ENCODE data around the gene RAD50. TPM values are rescaled to one million over a fixed set of nuclear protein-coding genes. Genes with fewer than 3 reads are reported as not detected.
"Not testable (repeated sequence)": the region's sequence is repeated elsewhere in the genome, so short reads cannot be mapped to it uniquely, and the experiment has no call there.

Gene RAD50
- total RNA-seq, 8 experiments from 2014 or later, result 9.9 to 66.4 (median 16.1) TPM

GRCh38 chr5:132576123-132576522, 19.3 kb downstream of the RAD50 start:
- Histone ChIP-seq H3K4me3 (no peak overlapping the region), H3K4me1 (replicated peaks in 1 of 2) (no peaks in the 10 kb centered on the region), H3K27ac (no peak overlapping the region)
- in situ Hi-C loops (cut with MboI; ENCODE audit: low pct_unique_long_range_greater_than_20kb in 2 of 9, low sequenced_read_pairs in 9 of 9, unreplicated experiment in 9 of 9), result no loop called here
- ATAC-seq (replicated peaks in 6 of 8), result no peak
- WGBS, 10 experiments, result 83 to 100% (median 100%) methylated on average over 1 of the region's 1 CpG; no CpG with 5 or more reads in 2 of the 10 experiments

- not testable (repeated sequence) for ATAC-seq (replicated peaks in 6 of 8)
Observed at GRCh38 chr5:132584560-132584959, 27.8 kb downstream of the RAD50 start.

DNA sequence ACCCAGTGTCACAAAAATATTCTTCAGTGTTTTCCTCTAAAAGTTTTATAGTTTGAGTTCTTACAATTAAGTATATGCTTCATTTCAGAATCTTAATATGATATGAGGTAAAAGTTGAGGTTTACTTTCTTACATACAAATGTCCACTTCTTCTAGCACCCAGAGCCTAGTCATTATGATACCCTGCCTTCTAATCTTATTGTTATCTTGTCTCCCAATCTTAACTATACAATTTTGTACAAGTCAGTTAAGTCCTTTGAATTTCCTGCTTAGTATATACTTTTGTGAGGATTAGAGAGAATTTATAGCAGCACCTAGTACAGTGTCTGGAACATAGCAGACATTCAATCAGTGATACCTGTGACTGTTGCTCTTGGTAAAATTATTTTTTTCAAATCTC, 29.3 kb downstream of the RAD50 start:
- H3K27ac ChIP-seq, result no peak overlapping the region
- H3K4me3 ChIP-seq, result no peak overlapping the region
- no peak for ATAC-seq (replicated peaks in 6 of 8)
- no peaks in the 10 kb centered on the region for H3K4me1 ChIP-seq (replicated peaks in 1 of 2)
- in situ Hi-C loops (cut with MboI; ENCODE audit: low pct_unique_long_range_greater_than_20kb in 2 of 9, low sequenced_read_pairs in 9 of 9, unreplicated experiment in 9 of 9), result no loop called here

More at GRCh38 chr5:132584560-132584959, 27.8 kb downstream of the RAD50 start:
- H3K4me3 ChIP-seq; H3K4me1 ChIP-seq (replicated peaks in 1 of 2); H3K27ac ChIP-seq; in situ Hi-C loops (cut with MboI; ENCODE audit: low pct_unique_long_range_greater_than_20kb in 2 of 9, low sequenced_read_pairs in 9 of 9, unreplicated experiment in 9 of 9): not testable (repeated sequence)
- WGBS, 10 experiments, result no CpG with 5 or more reads among the region's 2 CpGs

DNA sequence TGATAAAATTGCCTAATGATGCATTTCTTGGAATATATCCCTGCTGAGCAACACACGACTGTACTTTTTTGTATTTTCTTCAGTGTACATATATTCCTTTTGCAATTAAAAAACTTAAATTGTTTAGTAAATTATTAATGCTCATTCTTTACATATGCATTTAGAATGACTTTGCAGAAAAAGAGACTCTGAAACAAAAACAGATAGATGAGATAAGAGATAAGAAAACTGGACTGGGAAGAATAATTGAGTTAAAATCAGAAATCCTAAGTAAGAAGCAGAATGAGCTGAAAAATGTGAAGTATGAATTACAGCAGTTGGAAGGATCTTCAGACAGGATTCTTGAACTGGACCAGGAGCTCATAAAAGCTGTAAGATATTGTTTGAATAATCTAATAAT, 32.7 kb downstream of the RAD50 start:
- Histone ChIP-seq H3K4me1 (replicated peaks in 1 of 2) (no peaks in the 10 kb centered on the region), H3K27ac (no peak overlapping the region), H3K4me3 (no peak overlapping the region)
- in situ Hi-C loops (cut with MboI; ENCODE audit: low pct_unique_long_range_greater_than_20kb in 2 of 9, low sequenced_read_pairs in 9 of 9, unreplicated experiment in 9 of 9), result no loop called here
- no peak for ATAC-seq (replicated peaks in 6 of 8)
- WGBS, 10 experiments, result 73 to 100% (median 93%) methylated on average over 1 of the region's 1 CpG; no CpG with 5 or more reads in 5 of the 10 experiments

DNA sequence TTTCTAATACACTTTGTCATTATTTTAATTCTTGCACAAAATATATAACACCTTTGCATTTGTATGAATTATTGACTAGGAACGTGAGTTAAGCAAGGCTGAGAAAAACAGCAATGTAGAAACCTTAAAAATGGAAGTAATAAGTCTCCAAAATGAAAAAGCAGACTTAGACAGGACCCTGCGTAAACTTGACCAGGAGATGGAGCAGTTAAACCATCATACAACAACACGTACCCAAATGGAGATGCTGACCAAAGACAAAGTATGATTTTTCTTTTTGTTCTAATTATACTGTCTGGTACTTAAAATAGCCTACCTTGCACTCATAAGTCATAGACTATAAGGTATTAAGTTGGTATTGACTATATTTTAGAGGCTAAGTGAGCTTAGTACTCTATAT, 34.4 kb downstream of the RAD50 start:
- H3K27ac ChIP-seq, result no peak overlapping the region
- H3K4me3 ChIP-seq, result no peak overlapping the region
- H3K4me1 ChIP-seq (replicated peaks in 1 of 2), result no peaks in the 10 kb centered on the region
- no peak for ATAC-seq (replicated peaks in 6 of 8)
- 60 to 100% (median 92%) methylated on average over 1 to 3 of the region's 3 CpGs for WGBS, 10 experiments
- in situ Hi-C loops (cut with MboI; ENCODE audit: low pct_unique_long_range_greater_than_20kb in 2 of 9, low sequenced_read_pairs in 9 of 9, unreplicated experiment in 9 of 9), result no loop called here

DNA sequence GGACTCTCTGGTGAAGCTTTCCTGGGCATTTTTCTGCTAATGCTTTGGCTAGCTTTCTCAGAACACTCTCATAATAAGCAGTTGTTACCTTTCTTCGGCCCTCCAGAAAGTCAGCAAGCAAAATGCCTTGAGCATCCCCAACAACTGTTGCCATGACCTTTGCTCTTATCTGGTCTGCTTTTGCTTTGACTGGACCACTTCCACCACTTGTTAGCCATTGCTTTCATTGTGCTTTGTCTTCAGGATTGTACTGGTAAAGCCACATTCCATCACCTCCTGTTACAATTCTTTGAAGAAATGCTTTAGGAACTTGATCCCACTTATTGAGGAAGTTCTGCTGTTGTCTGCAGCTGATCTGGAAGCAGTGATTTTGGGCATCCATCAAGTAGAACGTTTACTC, 35.7 kb downstream of the RAD50 start:
- no peak for ATAC-seq (replicated peaks in 6 of 8)

DNA sequence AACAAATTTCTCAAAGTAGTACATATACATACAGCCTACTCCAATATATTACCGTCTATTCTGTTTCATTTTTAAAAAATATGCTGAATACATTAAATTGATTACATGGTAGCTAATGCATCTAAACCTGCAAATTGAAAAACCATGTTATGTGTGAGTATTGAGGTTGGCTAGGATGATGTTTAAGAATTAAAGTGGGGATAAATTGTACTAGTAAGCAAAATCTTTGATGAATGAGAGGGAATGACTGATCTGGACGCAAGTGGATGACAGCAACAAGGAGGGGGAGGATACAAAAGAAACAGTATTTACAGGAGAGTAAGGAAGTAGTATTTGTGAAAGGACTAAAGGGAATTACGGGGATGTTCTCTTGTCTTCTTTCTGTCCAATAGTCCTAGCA, 37.4 kb downstream of the RAD50 start:
- no peak overlapping the region for H3K27ac ChIP-seq
- no peak for ATAC-seq (replicated peaks in 6 of 8)
- H3K4me3 ChIP-seq, result no peak overlapping the region
- in situ Hi-C loops (cut with MboI; ENCODE audit: low pct_unique_long_range_greater_than_20kb in 2 of 9, low sequenced_read_pairs in 9 of 9, unreplicated experiment in 9 of 9), result no loop called here
- 83 to 100% (median 93%) methylated on average over 1 to 3 of the region's 3 CpGs for WGBS, 10 experiments
- no peaks in the 10 kb centered on the region for H3K4me1 ChIP-seq (replicated peaks in 1 of 2)

More for the DNA sequence above, 35.7 kb downstream of the RAD50 start:
- H3K4me3 ChIP-seq, result no peak overlapping the region
- no peaks in the 10 kb centered on the region for H3K4me1 ChIP-seq (replicated peaks in 1 of 2)
- in situ Hi-C loops (cut with MboI; ENCODE audit: low pct_unique_long_range_greater_than_20kb in 2 of 9, low sequenced_read_pairs in 9 of 9, unreplicated experiment in 9 of 9), result no loop called here
- no peak overlapping the region for H3K27ac ChIP-seq
- 0 to 100% (median 66%) methylated on average over 1 to 2 of the region's 2 CpGs; no CpG with 5 or more reads in 2 of the 10 experiments for WGBS, 10 experiments

DNA sequence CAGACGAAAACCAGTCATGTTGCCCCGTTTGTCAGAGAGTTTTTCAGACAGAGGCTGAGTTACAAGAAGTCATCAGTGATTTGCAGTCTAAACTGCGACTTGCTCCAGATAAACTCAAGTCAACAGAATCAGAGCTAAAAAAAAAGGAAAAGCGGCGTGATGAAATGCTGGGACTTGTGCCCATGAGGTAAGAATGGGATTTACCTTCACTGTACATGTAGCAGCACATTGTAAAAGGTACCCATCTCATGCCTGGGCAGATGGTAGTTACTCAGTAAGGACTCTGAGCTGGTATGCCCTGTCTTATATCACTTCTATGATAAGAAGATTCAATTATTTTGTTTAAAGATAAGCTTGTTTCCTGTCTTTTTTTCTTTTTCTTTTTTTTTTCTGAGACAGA, 38.8 kb downstream of the RAD50 start:
- in situ Hi-C loops (cut with MboI; ENCODE audit: low pct_unique_long_range_greater_than_20kb in 2 of 9, low sequenced_read_pairs in 9 of 9, unreplicated experiment in 9 of 9), result no loop called here
- no peak overlapping the region for H3K27ac ChIP-seq
- no peaks in the 10 kb centered on the region for H3K4me1 ChIP-seq (replicated peaks in 1 of 2)
- H3K4me3 ChIP-seq, result no peak overlapping the region
- 77 to 100% (median 100%) methylated on average over 2 to 5 of the region's 5 CpGs; no CpG with 5 or more reads in 2 of the 10 experiments for WGBS, 10 experiments
- ATAC-seq (replicated peaks in 6 of 8), result no peak

GRCh38 chr5:132601071-132601728, 44.4 kb downstream of the RAD50 start:
- in situ Hi-C loops (cut with MboI; ENCODE audit: low pct_unique_long_range_greater_than_20kb in 2 of 9, low sequenced_read_pairs in 9 of 9, unreplicated experiment in 9 of 9), result no loop called here
- Histone ChIP-seq H3K4me3 (no peak overlapping the region), H3K4me1 (replicated peaks in 1 of 2) (no peaks in the 10 kb centered on the region), H3K27ac (no peak overlapping the region)
- 80 to 100% (median 87%) methylated on average over 1 to 8 of the region's 8 CpGs for WGBS, 10 experiments
- no peak for ATAC-seq (replicated peaks in 6 of 8)

DNA sequence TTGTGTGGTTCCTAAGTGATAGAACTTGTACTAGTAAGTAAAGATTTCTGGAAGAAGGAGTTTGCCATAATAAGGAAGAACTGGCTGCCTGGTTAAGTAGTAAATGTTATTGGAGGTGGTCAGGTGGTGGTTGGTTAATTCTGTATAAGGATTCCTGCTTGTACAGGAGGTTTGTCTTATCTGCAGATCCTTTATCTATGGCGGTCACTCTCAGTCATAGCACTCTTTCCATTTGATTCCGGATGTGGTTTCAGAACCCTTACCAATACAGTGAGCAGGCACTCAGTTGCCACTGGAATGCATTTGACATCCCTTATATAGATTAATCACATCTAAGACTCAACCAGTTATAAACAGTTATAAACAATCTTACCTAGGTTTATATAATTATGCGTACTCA, 50.3 kb downstream of the RAD50 start:
- in situ Hi-C loops (cut with MboI; ENCODE audit: low pct_unique_long_range_greater_than_20kb in 2 of 9, low sequenced_read_pairs in 9 of 9, unreplicated experiment in 9 of 9), result no loop called here
- 93 to 100% (median 100%) methylated on average over 1 to 3 of the region's 3 CpGs; no CpG with 5 or more reads in 1 of the 10 experiments for WGBS, 10 experiments
- H3K4me1 ChIP-seq (replicated peaks in 1 of 2), result no peaks in the 10 kb centered on the region

GRCh38 chr5:132608107-132608506, 51.3 kb downstream of the RAD50 start:
- 60 to 100% (median 88%) methylated on average over 1 to 5 of the region's 5 CpGs; no CpG with 5 or more reads in 1 of the 10 experiments for WGBS, 10 experiments
- no peaks in the 10 kb centered on the region for H3K4me1 ChIP-seq (replicated peaks in 1 of 2)
- in situ Hi-C loops (cut with MboI; ENCODE audit: low pct_unique_long_range_greater_than_20kb in 2 of 9, low sequenced_read_pairs in 9 of 9, unreplicated experiment in 9 of 9), result no loop called here
- ATAC-seq (replicated peaks in 6 of 8), result no peak
- H3K4me3 ChIP-seq, result no peak overlapping the region
- no peak overlapping the region for H3K27ac ChIP-seq

More for the DNA sequence above, 50.3 kb downstream of the RAD50 start:
- no peak overlapping the region for H3K4me3 ChIP-seq
- no peak for ATAC-seq (replicated peaks in 6 of 8)
- H3K27ac ChIP-seq, result no peak overlapping the region

DNA sequence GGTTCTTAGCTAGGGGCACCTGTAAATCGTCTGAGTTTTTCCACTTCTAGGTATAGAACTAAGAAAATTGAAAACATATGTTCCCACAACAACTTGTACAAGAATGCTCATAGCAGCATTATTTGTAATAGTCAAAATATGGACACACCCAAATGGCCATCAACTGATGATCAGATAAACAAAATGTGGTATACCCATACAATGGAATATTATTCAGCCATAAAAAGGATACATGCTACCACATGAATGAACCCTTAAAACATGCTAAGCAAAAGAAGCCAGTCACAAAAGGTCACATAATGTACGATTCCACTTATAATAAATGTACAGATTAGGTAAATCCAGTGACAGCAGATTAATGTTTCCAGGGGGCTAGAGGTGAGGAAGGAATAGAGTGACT, 55.2 kb downstream of the RAD50 start:
- H3K27ac ChIP-seq, result no peak overlapping the region
- WGBS, 10 experiments, result 38 to 100% (median 94%) methylated on average over 1 to 2 of the region's 2 CpGs
- in situ Hi-C loops (cut with MboI; ENCODE audit: low pct_unique_long_range_greater_than_20kb in 2 of 9, low sequenced_read_pairs in 9 of 9, unreplicated experiment in 9 of 9), result no loop called here

DNA sequence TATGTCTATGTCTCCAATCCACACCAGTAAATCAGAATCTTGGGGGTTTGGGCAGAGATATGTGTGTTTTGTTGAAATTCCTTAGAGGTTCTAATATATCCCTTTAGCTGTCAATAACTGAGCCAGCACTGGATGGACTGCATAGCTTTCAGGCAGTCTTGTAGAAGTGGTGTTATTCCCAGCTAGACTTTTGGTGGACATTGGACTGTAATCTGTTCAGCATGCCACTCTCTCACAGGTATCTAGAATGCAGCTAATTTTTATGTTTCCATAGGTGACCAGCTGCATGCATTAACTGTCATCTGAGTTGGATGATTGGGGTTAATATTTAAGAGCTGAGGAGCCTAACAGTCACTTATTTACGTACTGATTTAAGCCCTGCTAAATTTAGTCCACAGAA, 56.1 kb downstream of the RAD50 start:
- Histone ChIP-seq H3K4me1 (replicated peaks in 1 of 2) (no peaks in the 10 kb centered on the region), H3K27ac (no peak overlapping the region), H3K4me3 (no peak overlapping the region)
- ATAC-seq (replicated peaks in 6 of 8), result no peak
- WGBS, 10 experiments, result 67 to 100% (median 100%) methylated on average over 1 of the region's 1 CpG; no CpG with 5 or more reads in 1 of the 10 experiments
- in situ Hi-C loops (cut with MboI; ENCODE audit: low pct_unique_long_range_greater_than_20kb in 2 of 9, low sequenced_read_pairs in 9 of 9, unreplicated experiment in 9 of 9), result no loop called here

More for the DNA sequence above, 55.2 kb downstream of the RAD50 start:
- Histone ChIP-seq H3K4me1 (replicated peaks in 1 of 2) (no peaks in the 10 kb centered on the region), H3K4me3 (no peak overlapping the region)
- no peak for ATAC-seq (replicated peaks in 6 of 8)

DNA sequence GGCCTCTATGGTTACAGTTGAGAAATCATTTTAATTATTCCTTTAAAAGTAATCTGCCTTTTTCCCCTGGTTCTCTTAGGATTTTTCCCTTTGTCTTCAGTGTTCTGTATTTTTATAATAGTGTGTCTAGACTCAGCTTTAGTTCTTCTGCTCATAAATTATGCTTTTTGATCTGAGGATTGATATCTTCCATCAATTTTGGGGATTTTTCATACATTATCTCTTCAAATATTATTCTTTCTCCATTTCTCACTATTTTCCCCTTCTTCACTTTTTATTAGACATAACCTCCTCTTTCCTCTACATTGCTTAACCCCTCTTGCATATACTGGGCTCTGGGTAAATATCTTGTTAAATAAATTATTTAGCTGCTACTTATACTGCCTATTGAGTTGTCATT, 64.9 kb downstream of the RAD50 start:
- in situ Hi-C loops (cut with MboI; ENCODE audit: low pct_unique_long_range_greater_than_20kb in 2 of 9, low sequenced_read_pairs in 9 of 9, unreplicated experiment in 9 of 9), result no loop called here
- Histone ChIP-seq H3K4me1 (replicated peaks in 1 of 2) (no peaks in the 10 kb centered on the region), H3K4me3 (no peak overlapping the region), H3K27ac (no peak overlapping the region)
- ATAC-seq (replicated peaks in 6 of 8), result no peak

Data from motor neuron (in vitro differentiated cells).